ENCODE data around the gene PNMA8C.

DNA sequence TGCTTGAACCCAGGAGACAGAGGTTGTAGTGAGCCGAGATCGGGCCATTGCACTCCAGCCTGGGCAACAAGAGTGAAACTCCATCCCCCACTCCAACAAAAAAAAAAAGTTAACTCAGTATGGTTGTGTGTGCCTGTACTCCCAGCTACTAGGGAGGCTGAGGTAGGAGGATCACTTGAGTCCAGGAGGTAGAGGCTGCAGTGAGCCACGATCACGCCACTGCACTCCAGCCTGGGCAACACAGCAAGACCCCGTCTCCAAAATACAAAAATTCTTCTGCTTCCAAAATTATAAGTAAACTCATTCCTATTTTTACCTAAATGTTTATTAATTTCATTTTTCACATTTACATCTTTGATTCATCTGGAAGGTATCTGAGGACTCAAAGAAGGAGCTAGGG lies 28.2 kb upstream of the PNMA8C start:
- TF ChIP-seq, protein P1, sequence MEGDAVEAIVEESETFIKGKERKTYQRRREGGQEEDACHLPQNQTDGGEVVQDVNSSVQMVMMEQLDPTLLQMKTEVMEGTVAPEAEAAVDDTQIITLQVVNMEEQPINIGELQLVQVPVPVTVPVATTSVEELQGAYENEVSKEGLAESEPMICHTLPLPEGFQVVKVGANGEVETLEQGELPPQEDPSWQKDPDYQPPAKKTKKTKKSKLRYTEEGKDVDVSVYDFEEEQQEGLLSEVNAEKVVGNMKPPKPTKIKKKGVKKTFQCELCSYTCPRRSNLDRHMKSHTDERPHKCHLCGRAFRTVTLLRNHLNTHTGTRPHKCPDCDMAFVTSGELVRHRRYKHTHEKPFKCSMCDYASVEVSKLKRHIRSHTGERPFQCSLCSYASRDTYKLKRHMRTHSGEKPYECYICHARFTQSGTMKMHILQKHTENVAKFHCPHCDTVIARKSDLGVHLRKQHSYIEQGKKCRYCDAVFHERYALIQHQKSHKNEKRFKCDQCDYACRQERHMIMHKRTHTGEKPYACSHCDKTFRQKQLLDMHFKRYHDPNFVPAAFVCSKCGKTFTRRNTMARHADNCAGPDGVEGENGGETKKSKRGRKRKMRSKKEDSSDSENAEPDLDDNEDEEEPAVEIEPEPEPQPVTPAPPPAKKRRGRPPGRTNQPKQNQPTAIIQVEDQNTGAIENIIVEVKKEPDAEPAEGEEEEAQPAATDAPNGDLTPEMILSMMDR (IDR thresholded peaks at IDR 0.05), result no peak
- TF ChIP-seq POLR2AphosphoS5 (IDR thresholded peaks at IDR 0.05; ENCODE audit: low read depth, low read length) (no peak), SIN3A (IDR thresholded peaks at IDR 0.05; ENCODE audit: borderline replicate concordance, insufficient read depth, low read depth, low read length) (no peak), TCF7L2 (IDR thresholded peaks at IDR 0.05; ENCODE audit: low read depth, low read length) (no peak)
- TF ChIP-seq, protein P2, sequence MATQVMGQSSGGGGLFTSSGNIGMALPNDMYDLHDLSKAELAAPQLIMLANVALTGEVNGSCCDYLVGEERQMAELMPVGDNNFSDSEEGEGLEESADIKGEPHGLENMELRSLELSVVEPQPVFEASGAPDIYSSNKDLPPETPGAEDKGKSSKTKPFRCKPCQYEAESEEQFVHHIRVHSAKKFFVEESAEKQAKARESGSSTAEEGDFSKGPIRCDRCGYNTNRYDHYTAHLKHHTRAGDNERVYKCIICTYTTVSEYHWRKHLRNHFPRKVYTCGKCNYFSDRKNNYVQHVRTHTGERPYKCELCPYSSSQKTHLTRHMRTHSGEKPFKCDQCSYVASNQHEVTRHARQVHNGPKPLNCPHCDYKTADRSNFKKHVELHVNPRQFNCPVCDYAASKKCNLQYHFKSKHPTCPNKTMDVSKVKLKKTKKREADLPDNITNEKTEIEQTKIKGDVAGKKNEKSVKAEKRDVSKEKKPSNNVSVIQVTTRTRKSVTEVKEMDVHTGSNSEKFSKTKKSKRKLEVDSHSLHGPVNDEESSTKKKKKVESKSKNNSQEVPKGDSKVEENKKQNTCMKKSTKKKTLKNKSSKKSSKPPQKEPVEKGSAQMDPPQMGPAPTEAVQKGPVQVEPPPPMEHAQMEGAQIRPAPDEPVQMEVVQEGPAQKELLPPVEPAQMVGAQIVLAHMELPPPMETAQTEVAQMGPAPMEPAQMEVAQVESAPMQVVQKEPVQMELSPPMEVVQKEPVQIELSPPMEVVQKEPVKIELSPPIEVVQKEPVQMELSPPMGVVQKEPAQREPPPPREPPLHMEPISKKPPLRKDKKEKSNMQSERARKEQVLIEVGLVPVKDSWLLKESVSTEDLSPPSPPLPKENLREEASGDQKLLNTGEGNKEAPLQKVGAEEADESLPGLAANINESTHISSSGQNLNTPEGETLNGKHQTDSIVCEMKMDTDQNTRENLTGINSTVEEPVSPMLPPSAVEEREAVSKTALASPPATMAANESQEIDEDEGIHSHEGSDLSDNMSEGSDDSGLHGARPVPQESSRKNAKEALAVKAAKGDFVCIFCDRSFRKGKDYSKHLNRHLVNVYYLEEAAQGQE (IDR thresholded peaks at IDR 0.05; ENCODE audit: insufficient read depth in 1 of 2, low read depth in 2 of 2, low read length in 1 of 2), result no peak

Data from Panc1 (cell line).